ENCODE measurements around the gene PHF2. TPM values are rescaled to one million over a fixed set of nuclear protein-coding genes. Genes with fewer than 3 reads are reported as not detected.

PHF2 gene
- total RNA-seq, 1 donor from 2014 or later = 12.1 TPM

DNA sequence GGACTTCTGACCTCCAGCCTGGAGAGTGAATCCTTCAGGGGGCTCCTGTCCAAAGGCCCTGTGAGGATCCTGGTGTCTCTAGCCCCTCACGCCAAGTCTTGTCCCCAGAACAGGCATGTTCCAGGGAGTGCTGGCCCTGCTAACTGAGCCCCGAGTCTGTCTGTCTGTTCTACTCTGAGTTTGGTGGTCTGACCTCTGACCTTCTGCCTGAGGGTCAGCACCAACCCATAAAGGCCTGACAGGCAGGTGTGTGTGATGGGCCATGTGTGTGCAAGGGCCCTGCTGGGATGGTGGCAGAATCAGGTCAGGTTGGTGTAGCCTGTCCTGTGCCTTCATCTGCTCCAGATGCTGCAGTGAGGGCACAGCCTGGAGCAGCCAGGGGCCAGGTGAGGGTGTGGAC is 46.3 kb downstream of the PHF2 start:
- H3K9me3 ChIP-seq (ENCODE audit: insufficient read depth, low read depth, low read length) = peaks cover 7% of the 10 kb centered on the region
- no peaks in the 10 kb centered on the region for H3K27me3 Mint-ChIP-seq (ENCODE audit: low read depth, unreplicated experiment)
- H3K36me3 ChIP-seq (ENCODE audit: insufficient read depth, low read length) = no peaks in the 10 kb centered on the region
- H3K4me3 ChIP-seq (ENCODE audit: insufficient read depth, low read depth, low read length) = no peak overlapping the region
- DNase-seq (ENCODE audit: low read depth) = no peak
- H3K9me3 Mint-ChIP-seq (ENCODE audit: unreplicated experiment) = peaks cover 1% of the 10 kb centered on the region
- H3K27ac Mint-ChIP-seq (ENCODE audit: unreplicated experiment) = no peak overlapping the region
- H2AFZ ChIP-seq (ENCODE audit: low read depth, low read length) = no peak overlapping the region
- peaks cover 80% of the 10 kb centered on the region for H4K20me1 ChIP-seq (ENCODE audit: insufficient read depth, low read length)
- no peak for TF ChIP-seq EZH2 (IDR thresholded peaks at IDR 0.05; ENCODE audit: insufficient read depth, low read length)
- TF ChIP-seq, protein P1, sequence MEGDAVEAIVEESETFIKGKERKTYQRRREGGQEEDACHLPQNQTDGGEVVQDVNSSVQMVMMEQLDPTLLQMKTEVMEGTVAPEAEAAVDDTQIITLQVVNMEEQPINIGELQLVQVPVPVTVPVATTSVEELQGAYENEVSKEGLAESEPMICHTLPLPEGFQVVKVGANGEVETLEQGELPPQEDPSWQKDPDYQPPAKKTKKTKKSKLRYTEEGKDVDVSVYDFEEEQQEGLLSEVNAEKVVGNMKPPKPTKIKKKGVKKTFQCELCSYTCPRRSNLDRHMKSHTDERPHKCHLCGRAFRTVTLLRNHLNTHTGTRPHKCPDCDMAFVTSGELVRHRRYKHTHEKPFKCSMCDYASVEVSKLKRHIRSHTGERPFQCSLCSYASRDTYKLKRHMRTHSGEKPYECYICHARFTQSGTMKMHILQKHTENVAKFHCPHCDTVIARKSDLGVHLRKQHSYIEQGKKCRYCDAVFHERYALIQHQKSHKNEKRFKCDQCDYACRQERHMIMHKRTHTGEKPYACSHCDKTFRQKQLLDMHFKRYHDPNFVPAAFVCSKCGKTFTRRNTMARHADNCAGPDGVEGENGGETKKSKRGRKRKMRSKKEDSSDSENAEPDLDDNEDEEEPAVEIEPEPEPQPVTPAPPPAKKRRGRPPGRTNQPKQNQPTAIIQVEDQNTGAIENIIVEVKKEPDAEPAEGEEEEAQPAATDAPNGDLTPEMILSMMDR (IDR thresholded peaks at IDR 0.05; ENCODE audit: insufficient read depth, low read depth, low read length) = no peak
- peaks cover 3% of the 10 kb centered on the region for H3K36me3 Mint-ChIP-seq (ENCODE audit: low read depth, unreplicated experiment)
- no peak overlapping the region for H3K9ac ChIP-seq (ENCODE audit: low read length)
- H3K4me1 ChIP-seq (ENCODE audit: insufficient read depth, low read length) = no peaks in the 10 kb centered on the region
- H3K4me2 ChIP-seq (ENCODE audit: low read length) = no peak overlapping the region
- no peak overlapping the region for H3K27ac ChIP-seq (ENCODE audit: low read depth, low read length)
- no peak for FAIRE-seq
- H3K4me3 Mint-ChIP-seq (ENCODE audit: unreplicated experiment) = no peak overlapping the region
- no peaks in the 10 kb centered on the region for H3K4me1 Mint-ChIP-seq (ENCODE audit: low read depth, unreplicated experiment)
- peaks cover 85% of the 10 kb centered on the region for H3K79me2 ChIP-seq (ENCODE audit: insufficient read depth, low read length)
- H3K27me3 ChIP-seq (ENCODE audit: insufficient read depth, low read length) = no peaks in the 10 kb centered on the region

DNA sequence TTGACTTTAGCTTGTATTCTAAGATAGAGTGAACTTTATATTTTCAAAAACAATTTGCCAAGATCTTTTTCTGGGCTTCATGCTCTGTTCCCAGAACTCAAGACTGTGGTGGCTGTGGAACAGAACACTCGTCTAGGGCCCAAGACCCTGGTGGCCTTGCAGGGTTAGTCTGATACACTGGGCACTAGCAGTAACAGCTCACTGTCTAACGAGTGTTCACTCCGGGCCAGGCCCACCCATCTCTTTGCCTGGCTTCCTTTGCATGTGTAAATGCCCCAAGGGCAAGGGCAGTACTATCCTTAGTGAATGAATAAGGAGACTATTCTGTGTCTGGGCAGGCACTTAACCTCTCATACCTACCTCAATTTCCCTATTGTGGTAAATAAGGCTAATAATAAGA is 47.4 kb downstream of the PHF2 start:
- Histone ChIP-seq H3K9ac (ENCODE audit: low read length) (no peak overlapping the region), H3K79me2 (ENCODE audit: insufficient read depth, low read length) (peaks cover 86% of the 10 kb centered on the region), H2AFZ (ENCODE audit: low read depth, low read length) (no peak overlapping the region), H3K4me2 (ENCODE audit: low read length) (no peak overlapping the region), H3K36me3 (ENCODE audit: insufficient read depth, low read length) (no peaks in the 10 kb centered on the region), H3K27ac (ENCODE audit: low read depth, low read length) (no peak overlapping the region), H3K4me3 (ENCODE audit: insufficient read depth, low read depth, low read length) (no peak overlapping the region), H4K20me1 (ENCODE audit: insufficient read depth, low read length) (peaks cover 75% of the 10 kb centered on the region), H3K9me3 (ENCODE audit: insufficient read depth, low read depth, low read length) (peaks cover 7% of the 10 kb centered on the region), H3K4me1 (ENCODE audit: insufficient read depth, low read length) (no peaks in the 10 kb centered on the region), H3K27me3 (ENCODE audit: insufficient read depth, low read length) (no peaks in the 10 kb centered on the region)
- no peak overlapping the region for H3K27ac Mint-ChIP-seq (ENCODE audit: unreplicated experiment)
- H3K4me1 Mint-ChIP-seq (ENCODE audit: low read depth, unreplicated experiment) = no peaks in the 10 kb centered on the region
- TF ChIP-seq, protein P1 (IDR thresholded peaks at IDR 0.05; ENCODE audit: insufficient read depth, low read depth, low read length) = no peak
- no peak for TF ChIP-seq EZH2 (IDR thresholded peaks at IDR 0.05; ENCODE audit: insufficient read depth, low read length)
- H3K4me3 Mint-ChIP-seq (ENCODE audit: unreplicated experiment) = no peak overlapping the region
- FAIRE-seq = no peak
- peaks cover 5% of the 10 kb centered on the region for H3K9me3 Mint-ChIP-seq (ENCODE audit: unreplicated experiment)
- DNase-seq (ENCODE audit: low read depth) = no peak
- no peaks in the 10 kb centered on the region for H3K27me3 Mint-ChIP-seq (ENCODE audit: low read depth, unreplicated experiment)
- H3K36me3 Mint-ChIP-seq (ENCODE audit: low read depth, unreplicated experiment) = peaks cover 3% of the 10 kb centered on the region

DNA sequence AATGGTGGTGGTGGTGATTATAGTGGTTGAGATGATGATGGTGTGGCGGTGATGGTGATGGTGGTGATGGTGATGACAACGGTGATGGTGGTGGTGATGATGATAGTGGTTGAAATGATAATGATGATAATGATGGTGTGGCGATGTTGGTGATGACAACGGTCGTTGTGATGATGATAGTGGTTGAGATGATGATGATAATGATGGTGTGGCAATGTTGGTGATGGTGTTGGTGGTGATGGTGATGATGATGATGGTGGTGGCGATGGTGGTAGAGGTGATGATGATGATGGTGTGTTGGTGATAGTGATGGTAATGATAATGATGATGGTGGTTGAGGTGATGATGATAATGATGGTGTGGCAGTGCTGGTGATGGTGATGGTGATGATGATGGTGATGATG is 48.0 kb downstream of the PHF2 start:
- no peaks in the 10 kb centered on the region for H3K27me3 Mint-ChIP-seq (ENCODE audit: low read depth, unreplicated experiment)
- TF ChIP-seq, protein P1 (IDR thresholded peaks at IDR 0.05; ENCODE audit: insufficient read depth, low read depth, low read length) = no peak
- TF ChIP-seq EZH2 (IDR thresholded peaks at IDR 0.05; ENCODE audit: insufficient read depth, low read length) = no peak
- no peak overlapping the region for H3K4me3 Mint-ChIP-seq (ENCODE audit: unreplicated experiment)
- Histone ChIP-seq H3K4me2 (ENCODE audit: low read length) (no peak overlapping the region), H3K27me3 (ENCODE audit: insufficient read depth, low read length) (no peaks in the 10 kb centered on the region), H2AFZ (ENCODE audit: low read depth, low read length) (no peak overlapping the region), H3K4me3 (ENCODE audit: insufficient read depth, low read depth, low read length) (no peak overlapping the region), H3K79me2 (ENCODE audit: insufficient read depth, low read length) (peaks cover 87% of the 10 kb centered on the region), H4K20me1 (ENCODE audit: insufficient read depth, low read length) (peaks cover 73% of the 10 kb centered on the region), H3K36me3 (ENCODE audit: insufficient read depth, low read length) (no peaks in the 10 kb centered on the region), H3K9me3 (ENCODE audit: insufficient read depth, low read depth, low read length) (peaks cover 7% of the 10 kb centered on the region), H3K27ac (ENCODE audit: low read depth, low read length) (no peak overlapping the region), H3K4me1 (ENCODE audit: insufficient read depth, low read length) (no peaks in the 10 kb centered on the region), H3K9ac (ENCODE audit: low read length) (no peak overlapping the region)
- no peak overlapping the region for H3K27ac Mint-ChIP-seq (ENCODE audit: unreplicated experiment)
- peaks cover 3% of the 10 kb centered on the region for H3K36me3 Mint-ChIP-seq (ENCODE audit: low read depth, unreplicated experiment)
- H3K4me1 Mint-ChIP-seq (ENCODE audit: low read depth, unreplicated experiment) = no peaks in the 10 kb centered on the region
- FAIRE-seq = peak; percentile 37
- peaks cover 5% of the 10 kb centered on the region for H3K9me3 Mint-ChIP-seq (ENCODE audit: unreplicated experiment)
- DNase-seq (ENCODE audit: low read depth) = no peak
